ENCODE results near the gene TREML2.

DNA sequence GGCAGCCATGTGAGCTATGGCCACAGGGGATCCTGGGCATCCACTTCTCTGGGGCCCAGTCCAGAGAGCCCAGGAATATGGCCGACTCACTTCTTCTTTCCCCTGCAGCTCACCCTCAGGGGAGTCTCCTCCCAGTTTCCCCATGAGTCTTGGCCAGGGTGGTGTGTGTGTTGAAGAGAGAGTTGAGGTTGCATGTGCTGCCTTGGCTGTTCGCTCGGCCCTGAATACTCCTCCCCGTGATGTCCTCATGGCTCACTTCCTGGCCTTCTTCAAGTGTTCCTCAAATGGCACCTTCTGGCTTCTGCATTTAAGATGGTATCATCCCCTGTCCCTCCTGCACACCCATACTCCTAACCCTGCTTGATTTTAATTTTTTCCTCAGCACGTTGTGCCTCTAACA lies 43.6 kb downstream of the TREML2 start:
- TF ChIP-seq EZH2phosphoT487 (IDR thresholded peaks at IDR 0.05; ENCODE audit: borderline replicate concordance) (no peak), SP1 (IDR thresholded peaks at IDR 0.05; ENCODE audit: low read depth) (no peak), EZH2 (IDR thresholded peaks at IDR 0.05) (no peak), FOSL1 (IDR thresholded peaks at IDR 0.05; ENCODE audit: low read depth) (no peak), POLR2AphosphoS5 (IDR thresholded peaks at IDR 0.05; ENCODE audit: low read depth, low read length) (no peak), ZFX (IDR thresholded peaks at IDR 0.05) (no peak), SIN3A (IDR thresholded peaks at IDR 0.05; ENCODE audit: low read depth) (no peak), ZNF274 (IDR thresholded peaks at IDR 0.05; ENCODE audit: low read depth, low read length) (no peak), POLR2A (IDR thresholded peaks at IDR 0.05; ENCODE audit: borderline replicate concordance, extremely low read depth, insufficient read depth, insufficient read length) (no peak)
- TF ChIP-seq, protein P1, sequence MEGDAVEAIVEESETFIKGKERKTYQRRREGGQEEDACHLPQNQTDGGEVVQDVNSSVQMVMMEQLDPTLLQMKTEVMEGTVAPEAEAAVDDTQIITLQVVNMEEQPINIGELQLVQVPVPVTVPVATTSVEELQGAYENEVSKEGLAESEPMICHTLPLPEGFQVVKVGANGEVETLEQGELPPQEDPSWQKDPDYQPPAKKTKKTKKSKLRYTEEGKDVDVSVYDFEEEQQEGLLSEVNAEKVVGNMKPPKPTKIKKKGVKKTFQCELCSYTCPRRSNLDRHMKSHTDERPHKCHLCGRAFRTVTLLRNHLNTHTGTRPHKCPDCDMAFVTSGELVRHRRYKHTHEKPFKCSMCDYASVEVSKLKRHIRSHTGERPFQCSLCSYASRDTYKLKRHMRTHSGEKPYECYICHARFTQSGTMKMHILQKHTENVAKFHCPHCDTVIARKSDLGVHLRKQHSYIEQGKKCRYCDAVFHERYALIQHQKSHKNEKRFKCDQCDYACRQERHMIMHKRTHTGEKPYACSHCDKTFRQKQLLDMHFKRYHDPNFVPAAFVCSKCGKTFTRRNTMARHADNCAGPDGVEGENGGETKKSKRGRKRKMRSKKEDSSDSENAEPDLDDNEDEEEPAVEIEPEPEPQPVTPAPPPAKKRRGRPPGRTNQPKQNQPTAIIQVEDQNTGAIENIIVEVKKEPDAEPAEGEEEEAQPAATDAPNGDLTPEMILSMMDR (IDR thresholded peaks at IDR 0.05 in 2 of 3, conservative IDR thresholded peaks at IDR 0.05 in 1 of 3; ENCODE audit: borderline replicate concordance in 1 of 3, insufficient read depth in 1 of 3, low read depth in 2 of 3, low read length in 2 of 3): no peak
- TF ChIP-seq, protein P2, sequence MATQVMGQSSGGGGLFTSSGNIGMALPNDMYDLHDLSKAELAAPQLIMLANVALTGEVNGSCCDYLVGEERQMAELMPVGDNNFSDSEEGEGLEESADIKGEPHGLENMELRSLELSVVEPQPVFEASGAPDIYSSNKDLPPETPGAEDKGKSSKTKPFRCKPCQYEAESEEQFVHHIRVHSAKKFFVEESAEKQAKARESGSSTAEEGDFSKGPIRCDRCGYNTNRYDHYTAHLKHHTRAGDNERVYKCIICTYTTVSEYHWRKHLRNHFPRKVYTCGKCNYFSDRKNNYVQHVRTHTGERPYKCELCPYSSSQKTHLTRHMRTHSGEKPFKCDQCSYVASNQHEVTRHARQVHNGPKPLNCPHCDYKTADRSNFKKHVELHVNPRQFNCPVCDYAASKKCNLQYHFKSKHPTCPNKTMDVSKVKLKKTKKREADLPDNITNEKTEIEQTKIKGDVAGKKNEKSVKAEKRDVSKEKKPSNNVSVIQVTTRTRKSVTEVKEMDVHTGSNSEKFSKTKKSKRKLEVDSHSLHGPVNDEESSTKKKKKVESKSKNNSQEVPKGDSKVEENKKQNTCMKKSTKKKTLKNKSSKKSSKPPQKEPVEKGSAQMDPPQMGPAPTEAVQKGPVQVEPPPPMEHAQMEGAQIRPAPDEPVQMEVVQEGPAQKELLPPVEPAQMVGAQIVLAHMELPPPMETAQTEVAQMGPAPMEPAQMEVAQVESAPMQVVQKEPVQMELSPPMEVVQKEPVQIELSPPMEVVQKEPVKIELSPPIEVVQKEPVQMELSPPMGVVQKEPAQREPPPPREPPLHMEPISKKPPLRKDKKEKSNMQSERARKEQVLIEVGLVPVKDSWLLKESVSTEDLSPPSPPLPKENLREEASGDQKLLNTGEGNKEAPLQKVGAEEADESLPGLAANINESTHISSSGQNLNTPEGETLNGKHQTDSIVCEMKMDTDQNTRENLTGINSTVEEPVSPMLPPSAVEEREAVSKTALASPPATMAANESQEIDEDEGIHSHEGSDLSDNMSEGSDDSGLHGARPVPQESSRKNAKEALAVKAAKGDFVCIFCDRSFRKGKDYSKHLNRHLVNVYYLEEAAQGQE (IDR thresholded peaks at IDR 0.05; ENCODE audit: low read depth): no peak
